Measurements from ENCODE around the gene HKDC1. TPM values are rescaled to one million over a fixed set of nuclear protein-coding genes. Genes with fewer than 3 reads are reported as not detected.
"Not testable (repeated sequence)": the region's sequence is repeated elsewhere in the genome, so short reads cannot be mapped to it uniquely, and the experiment has no call there.

Gene HKDC1, protein sequence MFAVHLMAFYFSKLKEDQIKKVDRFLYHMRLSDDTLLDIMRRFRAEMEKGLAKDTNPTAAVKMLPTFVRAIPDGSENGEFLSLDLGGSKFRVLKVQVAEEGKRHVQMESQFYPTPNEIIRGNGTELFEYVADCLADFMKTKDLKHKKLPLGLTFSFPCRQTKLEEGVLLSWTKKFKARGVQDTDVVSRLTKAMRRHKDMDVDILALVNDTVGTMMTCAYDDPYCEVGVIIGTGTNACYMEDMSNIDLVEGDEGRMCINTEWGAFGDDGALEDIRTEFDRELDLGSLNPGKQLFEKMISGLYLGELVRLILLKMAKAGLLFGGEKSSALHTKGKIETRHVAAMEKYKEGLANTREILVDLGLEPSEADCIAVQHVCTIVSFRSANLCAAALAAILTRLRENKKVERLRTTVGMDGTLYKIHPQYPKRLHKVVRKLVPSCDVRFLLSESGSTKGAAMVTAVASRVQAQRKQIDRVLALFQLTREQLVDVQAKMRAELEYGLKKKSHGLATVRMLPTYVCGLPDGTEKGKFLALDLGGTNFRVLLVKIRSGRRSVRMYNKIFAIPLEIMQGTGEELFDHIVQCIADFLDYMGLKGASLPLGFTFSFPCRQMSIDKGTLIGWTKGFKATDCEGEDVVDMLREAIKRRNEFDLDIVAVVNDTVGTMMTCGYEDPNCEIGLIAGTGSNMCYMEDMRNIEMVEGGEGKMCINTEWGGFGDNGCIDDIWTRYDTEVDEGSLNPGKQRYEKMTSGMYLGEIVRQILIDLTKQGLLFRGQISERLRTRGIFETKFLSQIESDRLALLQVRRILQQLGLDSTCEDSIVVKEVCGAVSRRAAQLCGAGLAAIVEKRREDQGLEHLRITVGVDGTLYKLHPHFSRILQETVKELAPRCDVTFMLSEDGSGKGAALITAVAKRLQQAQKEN
- 0.07 and 0.09 TPM in 2 replicates for total RNA-seq

DNA sequence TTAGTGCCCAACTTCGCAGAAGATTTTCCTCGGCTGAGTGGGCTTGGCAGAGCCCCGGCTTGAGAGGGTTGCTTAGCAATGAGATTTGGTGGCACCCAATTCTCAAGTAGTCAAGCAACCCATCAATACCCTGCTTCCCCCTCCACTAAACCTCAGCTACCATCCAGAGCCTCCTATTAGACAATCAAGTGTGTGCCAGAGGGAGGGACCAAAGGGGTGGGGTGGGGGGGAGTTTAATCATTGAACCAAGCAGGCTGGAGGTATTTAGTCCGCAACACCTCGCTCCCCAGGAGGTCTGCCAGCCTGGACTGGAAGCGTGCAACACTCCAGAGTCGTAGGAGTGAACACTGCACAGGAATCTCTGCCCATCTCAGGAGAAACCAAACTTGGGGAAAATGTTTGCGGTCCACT, at the start of gene HKDC1:
Gene HKDC1 (plus strand): TSS at position 292 of the 411 bp plus-strand sequence. CDS start 104 bp downstream, at position 396.
- no peaks in the 10 kb centered on the region for H3K9me3 Mint-ChIP-seq
- peak within 1 kb of the TSS; percentile 95 for H3K27ac Mint-ChIP-seq
- peaks cover 38% of the 10 kb centered on the region for H3K4me1 Mint-ChIP-seq
- H3K36me3 Mint-ChIP-seq (ENCODE audit: low read depth): no peaks in the 10 kb centered on the region
- intact Hi-C loops (cut with micrococcal nuclease): loop anchor here (5.0 kb wide), 1 partner anchor 173 kb away; no protein-coding TSS in a partner anchor
- H3K4me3 Mint-ChIP-seq: no peak within 1 kb of the TSS
- DNase-seq: no peak
- no peaks in the 10 kb centered on the region for H3K27me3 Mint-ChIP-seq

GRCh38 chr10:69172241-69172982, 47.7 kb upstream of the HKDC1 start:
- no peak overlapping the region for H3K4me3 Mint-ChIP-seq
- H3K27ac Mint-ChIP-seq: no peak overlapping the region
- H3K4me1 Mint-ChIP-seq: no peaks in the 10 kb centered on the region
- DNase-seq: no peak
- peaks cover 19% of the 10 kb centered on the region for H3K36me3 Mint-ChIP-seq (ENCODE audit: low read depth)
- H3K9me3 Mint-ChIP-seq: no peaks in the 10 kb centered on the region
- H3K27me3 Mint-ChIP-seq: no peaks in the 10 kb centered on the region
- intact Hi-C loops (cut with micrococcal nuclease): no loop called here

GRCh38 chr10:69175326-69175725, 44.8 kb upstream of the HKDC1 start:
- DNase-seq; intact Hi-C loops (cut with micrococcal nuclease); H3K4me3 Mint-ChIP-seq; H3K27me3 Mint-ChIP-seq; H3K4me1 Mint-ChIP-seq; H3K9me3 Mint-ChIP-seq; H3K27ac Mint-ChIP-seq: not testable (repeated sequence)
- peaks cover 16% of the 10 kb centered on the region for H3K36me3 Mint-ChIP-seq (ENCODE audit: low read depth)

DNA sequence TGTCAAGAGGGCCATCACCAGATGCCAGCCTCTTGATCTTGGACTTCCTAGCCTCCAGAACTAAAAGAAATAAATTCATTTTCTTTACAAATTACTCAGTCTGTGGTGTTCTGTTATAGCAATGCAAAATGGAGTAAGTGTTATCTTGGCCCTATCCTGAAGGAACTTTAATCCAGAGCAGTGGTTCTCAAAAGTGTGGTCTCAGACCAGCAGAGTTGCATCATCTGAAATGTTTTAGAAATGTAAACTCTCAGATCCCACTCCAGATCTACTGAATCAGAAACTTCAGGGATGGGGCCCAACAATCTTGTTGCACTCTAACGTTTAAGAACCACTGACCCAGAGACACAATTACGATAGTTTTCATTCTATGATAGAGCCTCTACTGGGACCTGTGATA, 43.3 kb upstream of the HKDC1 start:
- Mint-ChIP-seq H3K36me3 (ENCODE audit: low read depth) (peaks cover 9% of the 10 kb centered on the region), H3K4me1 (peaks cover 16% of the 10 kb centered on the region), H3K27ac (no peak overlapping the region), H3K27me3 (no peaks in the 10 kb centered on the region), H3K4me3 (no peak overlapping the region), H3K9me3 (no peaks in the 10 kb centered on the region)
- no peak for DNase-seq
- intact Hi-C loops (cut with micrococcal nuclease): no loop called here

- H3K9me3 Mint-ChIP-seq: no peaks in the 10 kb centered on the region
- peaks cover 14% of the 10 kb centered on the region for H3K36me3 Mint-ChIP-seq (ENCODE audit: low read depth)
- intact Hi-C loops (cut with micrococcal nuclease): no loop called here
- no peaks in the 10 kb centered on the region for H3K27me3 Mint-ChIP-seq
- H3K27ac Mint-ChIP-seq: peak overlapping the region; percentile 99
- peak overlapping the region; percentile 88 for H3K4me3 Mint-ChIP-seq
- H3K4me1 Mint-ChIP-seq: peaks cover 25% of the 10 kb centered on the region
- peak; percentile 80 for DNase-seq
Measured at GRCh38 chr10:69179089-69179742, 40.9 kb upstream of the HKDC1 start.

GRCh38 chr10:69179743-69180524, 40.2 kb upstream of the HKDC1 start, which contains the start of gene SUPV3L1:
Gene SUPV3L1 (plus strand): TSS chr10:69180234. CDS start chr10:69180292, 58 bp downstream.
- no peaks in the 10 kb centered on the region for H3K9me3 Mint-ChIP-seq
- peak within 1 kb of the TSS; percentile 88 for H3K4me3 Mint-ChIP-seq
- peak within 1 kb of the TSS; percentile 99 for H3K27ac Mint-ChIP-seq
- H3K36me3 Mint-ChIP-seq (ENCODE audit: low read depth): peaks cover 18% of the 10 kb centered on the region
- DNase-seq: peak; percentile 96
- intact Hi-C loops (cut with micrococcal nuclease): loop anchor here (1.0 to 5.0 kb wide), 8 partner anchors 21 to 653 kb away; partner anchors contain the start of genes DDX50, KIFBP and SLC25A16
- H3K27me3 Mint-ChIP-seq: no peaks in the 10 kb centered on the region
- H3K4me1 Mint-ChIP-seq: peaks cover 25% of the 10 kb centered on the region

GRCh38 chr10:69180525-69181204, 39.5 kb upstream of the HKDC1 start:
- peak overlapping the region; percentile 99 for H3K27ac Mint-ChIP-seq
- DNase-seq: peak; percentile 75
- peak overlapping the region; percentile 88 for H3K4me3 Mint-ChIP-seq
- no peaks in the 10 kb centered on the region for H3K27me3 Mint-ChIP-seq
- peaks cover 19% of the 10 kb centered on the region for H3K36me3 Mint-ChIP-seq (ENCODE audit: low read depth)
- H3K9me3 Mint-ChIP-seq: no peaks in the 10 kb centered on the region
- peaks cover 28% of the 10 kb centered on the region for H3K4me1 Mint-ChIP-seq
- intact Hi-C loops (cut with micrococcal nuclease): loop anchor here (1.0 to 5.0 kb wide), 8 partner anchors 20 to 654 kb away; partner anchors contain the start of genes DDX50, KIFBP and SLC25A16

- H3K27me3 Mint-ChIP-seq: no peaks in the 10 kb centered on the region
- intact Hi-C loops (cut with micrococcal nuclease): loop anchor here (2.0 to 5.0 kb wide), 5 partner anchors 19 to 655 kb away; partner anchors contain the start of genes KIFBP and SLC25A16
- peaks cover 31% of the 10 kb centered on the region for H3K4me1 Mint-ChIP-seq
- DNase-seq: no peak
- no peaks in the 10 kb centered on the region for H3K9me3 Mint-ChIP-seq
- H3K27ac Mint-ChIP-seq: peak overlapping the region; percentile 99
- peaks cover 25% of the 10 kb centered on the region for H3K36me3 Mint-ChIP-seq (ENCODE audit: low read depth)
- H3K4me3 Mint-ChIP-seq: peak overlapping the region; percentile 88
Measured at GRCh38 chr10:69181433-69181832, 38.7 kb upstream of the HKDC1 start.

GRCh38 chr10:69182005-69182404, 38.1 kb upstream of the HKDC1 start:
- H3K4me3 Mint-ChIP-seq: no peak overlapping the region
- peaks cover 32% of the 10 kb centered on the region for H3K4me1 Mint-ChIP-seq
- DNase-seq: no peak
- no peaks in the 10 kb centered on the region for H3K27me3 Mint-ChIP-seq
- intact Hi-C loops (cut with micrococcal nuclease): loop anchor here (5.0 kb wide), 1 partner anchor 40 kb away; no protein-coding TSS in a partner anchor
- no peaks in the 10 kb centered on the region for H3K9me3 Mint-ChIP-seq
- peaks cover 30% of the 10 kb centered on the region for H3K36me3 Mint-ChIP-seq (ENCODE audit: low read depth)
- no peak overlapping the region for H3K27ac Mint-ChIP-seq

DNA sequence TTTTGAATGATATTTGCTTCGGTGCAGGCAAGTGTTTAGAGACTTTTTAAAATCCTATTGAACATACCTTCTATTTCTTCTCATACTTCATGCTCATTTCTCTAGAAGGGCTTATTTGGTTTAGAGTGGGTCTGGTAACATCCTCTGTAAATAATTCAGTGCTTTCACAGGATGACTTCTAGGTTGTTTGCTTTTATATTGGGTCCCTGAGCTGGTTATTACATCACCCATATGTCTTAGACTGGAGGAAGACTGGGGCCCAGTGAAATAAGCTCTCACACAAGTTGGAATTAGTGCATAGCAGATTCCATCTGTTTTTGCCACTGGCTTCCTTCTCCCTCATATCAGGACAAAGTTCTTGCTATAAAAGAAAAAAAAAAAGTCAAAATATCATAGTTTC, 33.6 kb upstream of the HKDC1 start:
- no peak for DNase-seq
- Mint-ChIP-seq H3K4me3 (no peak overlapping the region), H3K27me3 (no peaks in the 10 kb centered on the region), H3K36me3 (ENCODE audit: low read depth) (peaks cover 48% of the 10 kb centered on the region), H3K4me1 (peaks cover 17% of the 10 kb centered on the region), H3K9me3 (no peaks in the 10 kb centered on the region), H3K27ac (peak overlapping the region; percentile 2)
- intact Hi-C loops (cut with micrococcal nuclease): no loop called here

GRCh38 chr10:69201045-69201444, 19.1 kb upstream of the HKDC1 start:
- no peaks in the 10 kb centered on the region for H3K27me3 Mint-ChIP-seq
- peak overlapping the region; percentile 13 for H3K4me3 Mint-ChIP-seq
- no peaks in the 10 kb centered on the region for H3K9me3 Mint-ChIP-seq
- no peak for DNase-seq
- H3K27ac Mint-ChIP-seq: peak overlapping the region; percentile 86
- peaks cover 54% of the 10 kb centered on the region for H3K36me3 Mint-ChIP-seq (ENCODE audit: low read depth)
- intact Hi-C loops (cut with micrococcal nuclease): loop anchor here (2.0 kb wide), 1 partner anchor 20 kb away; the partner anchor contains the start of gene SUPV3L1
- peaks cover 34% of the 10 kb centered on the region for H3K4me1 Mint-ChIP-seq

Data from activated CD4-positive, alpha-beta T cell treated with anti-CD3 and anti-CD28 coated beads, Interleukin-2, amount 10 ng/mL, durations not matched to agents 24 days and 14 days (primary cell).